HEK293 (cell line): ENCODE measurements around the gene IL3RA.

ENCODE experiments used
- CTCF ChIA-PET: fragments of 350-600 bp; formaldehyde crosslinking; extraction: SDS; loops from one replicate; lab custom pipeline; 2021; ENCODE audit warnings: antibody characterized with exemption; lab: Yijun Ruan, JAX
- POLR2A ChIA-PET: fragments of 300-600 bp; formaldehyde crosslinking; extraction: SDS; loops from one replicate; lab custom pipeline; 2020; ENCODE audit warnings: antibody characterized with exemption, inconsistent platforms; lab: Yijun Ruan, JAX
- H3K27ac ChIP-seq: fragments of 200-500 bp; sonication (Bioruptor generic); 2 replicates; pipeline ENCODE4 v1.5.1; 2014; ENCODE audit warnings: low read depth, low read length, control low read depth, inconsistent platforms; ENCODE audit errors: extremely low read depth
- H3K36me3 ChIP-seq, 2 experiments: fragments of 200-500 bp in 1 of 2; sonication (Bioruptor generic) in 1 of 2; 1 replicate in 1 of 2; 2 replicates in 1 of 2; pipeline ENCODE4 v1.5.1; 2014 to 2017; ENCODE audit warnings: inconsistent platforms in 2 of 2, low read length in 2 of 2; ENCODE audit not compliant: control insufficient read depth in 2 of 2, insufficient read depth in 1 of 2
- H3K4me1 ChIP-seq: fragments of 200-500 bp; sonication (Bioruptor generic); 2 replicates; pipeline ENCODE4 v1.5.1; 2014; ENCODE audit warnings: mild to moderate bottlenecking, low read length, inconsistent platforms; ENCODE audit not compliant: control insufficient read depth, insufficient read depth
- H3K4me3 ChIP-seq: 2 replicates; pipeline ENCODE4 v1.5.1; 2011; ENCODE audit warnings: low read depth, mild to moderate bottlenecking, control low read depth, low read length, moderate library complexity
- H3K9me3 ChIP-seq: fragments of 200-500 bp; sonication (Bioruptor generic); 2 replicates; pipeline ENCODE4 v1.5.1; 2014; ENCODE audit warnings: low read depth, low read length, inconsistent platforms; ENCODE audit not compliant: control insufficient read depth, insufficient read depth
- GLI4 ChIP-seq: fragments of 450-650 bp; formaldehyde crosslinking; IDR thresholded peaks from 2 replicates; pipeline ENCODE4 v1.5.1; 2016; ENCODE audit warnings: missing biosample characterization, missing genetic modification characterization
- GLIS2 ChIP-seq: fragments of 450-650 bp; formaldehyde crosslinking; IDR thresholded peaks from 2 replicates; pipeline ENCODE4 v1.5.1; 2016; ENCODE audit warnings: missing biosample characterization, missing genetic modification characterization
- HOXA7 ChIP-seq: sonication (generic); formaldehyde crosslinking; IDR thresholded peaks from 2 replicates; pipeline ENCODE4 v1.8.1; 2022; ENCODE audit warnings: missing genetic modification reagents, borderline replicate concordance
- KLF7 ChIP-seq: fragments of 450-650 bp; formaldehyde crosslinking; IDR thresholded peaks from 2 replicates; pipeline ENCODE4 v1.5.1; 2016; ENCODE audit warnings: missing biosample characterization, missing genetic modification characterization, borderline replicate concordance
- MYNN ChIP-seq: fragments of 450-650 bp; formaldehyde crosslinking; IDR thresholded peaks from 2 replicates; pipeline ENCODE4 v1.5.1; 2016; ENCODE audit warnings: missing biosample characterization, missing genetic modification characterization, borderline replicate concordance
- PRDM10 ChIP-seq: fragments of 450-650 bp; formaldehyde crosslinking; IDR thresholded peaks from 2 replicates; pipeline ENCODE4 v1.5.1; 2016; ENCODE audit warnings: missing biosample characterization, missing genetic modification characterization
- SALL2 ChIP-seq: fragments of 450-650 bp; formaldehyde crosslinking; IDR thresholded peaks from 2 replicates; pipeline ENCODE4 v1.5.0; 2017; ENCODE audit warnings: missing biosample characterization, mild to moderate bottlenecking, missing genetic modification characterization, borderline replicate concordance
- ZBTB26 ChIP-seq: fragments of 450-650 bp; formaldehyde crosslinking; optimal IDR thresholded peaks from 2 replicates; pipeline ENCODE3; 2016; ENCODE audit warnings: missing biosample characterization, mild to moderate bottlenecking, missing genetic modification characterization
- ZBTB8A ChIP-seq: fragments of 450-650 bp; formaldehyde crosslinking; IDR thresholded peaks from 2 replicates; pipeline ENCODE4 v1.5.1; 2016; ENCODE audit warnings: missing biosample characterization, missing genetic modification characterization
- ZFP41 ChIP-seq: fragments of 450-650 bp; formaldehyde crosslinking; IDR thresholded peaks from 2 replicates; pipeline ENCODE4 v1.5.1; 2016; ENCODE audit warnings: missing biosample characterization, missing genetic modification characterization, borderline replicate concordance
- ZNF10 ChIP-seq: fragments of 450-650 bp; formaldehyde crosslinking; IDR thresholded peaks from 2 replicates; pipeline ENCODE4 v1.5.1; 2017; ENCODE audit warnings: missing biosample characterization, missing genetic modification characterization
- ZNF280D ChIP-seq: fragments of 450-650 bp; formaldehyde crosslinking; IDR thresholded peaks from 2 replicates; pipeline ENCODE4 v1.5.1; 2016; ENCODE audit warnings: missing biosample characterization, missing genetic modification characterization
- ZNF324 ChIP-seq: fragments of 450-650 bp; formaldehyde crosslinking; IDR thresholded peaks from 2 replicates; pipeline ENCODE4 v1.5.1; 2016; ENCODE audit warnings: missing biosample characterization, missing genetic modification characterization
- ZNF350 ChIP-seq: fragments of 450-650 bp; formaldehyde crosslinking; IDR thresholded peaks from 2 replicates; pipeline ENCODE4 v1.5.0; 2017; ENCODE audit warnings: missing biosample characterization, mild to moderate bottlenecking, missing genetic modification characterization
- ZNF473 ChIP-seq: fragments of 450-650 bp; formaldehyde crosslinking; IDR thresholded peaks from 2 replicates; pipeline ENCODE4 v1.5.1; 2017; ENCODE audit warnings: missing biosample characterization, missing genetic modification characterization
- ZNF510 ChIP-seq: fragments of 450-650 bp; formaldehyde crosslinking; IDR thresholded peaks from 2 replicates; pipeline ENCODE4 v1.5.1; 2018; ENCODE audit warnings: mild to moderate bottlenecking, missing genetic modification characterization, missing biosample characterization; ENCODE audit not compliant: insufficient replicate concordance
- ZNF514 ChIP-seq: fragments of 450-650 bp; formaldehyde crosslinking; IDR thresholded peaks from 2 replicates; pipeline ENCODE4 v1.5.1; 2016; ENCODE audit warnings: missing biosample characterization, missing genetic modification characterization
- ZNF629 ChIP-seq: fragments of 450-650 bp; formaldehyde crosslinking; IDR thresholded peaks from 2 replicates; pipeline ENCODE4 v1.5.1; 2017; ENCODE audit warnings: missing biosample characterization, missing genetic modification characterization
- ZNF639 ChIP-seq: fragments of 450-650 bp; formaldehyde crosslinking; IDR thresholded peaks from 2 replicates; pipeline ENCODE4 v1.5.1; 2016; ENCODE audit warnings: missing biosample characterization, missing genetic modification characterization
- ZNF654 ChIP-seq: fragments of 450-650 bp; formaldehyde crosslinking; IDR thresholded peaks from 2 replicates; pipeline ENCODE4 v1.5.1; 2016; ENCODE audit warnings: low read depth, missing biosample characterization, missing genetic modification characterization

IL3RA gene

GRCh38 chrX:1306909-1307625 lies 29.5 kb upstream of the IL3RA start:
- CTCF ChIA-PET: no interaction called here
- H3K4me1 ChIP-seq: no peaks in the 10 kb centered on the region
- H3K27ac ChIP-seq: no peak overlapping the region
- POLR2A ChIA-PET: no interaction called here
- no peak overlapping the region for H3K4me3 ChIP-seq
- H3K36me3 ChIP-seq: no peaks in the 10 kb centered on the region
- no peaks in the 10 kb centered on the region for H3K9me3 ChIP-seq
- TF ChIP-seq ZNF473: no peak
- TF ChIP-seq ZNF10 (tag by site-specific recombination): peak; percentile 100
- TF ChIP-seq ZNF280D (tag by site-specific recombination): peak; percentile 88
- no peak for TF ChIP-seq ZNF639 (tag by site-specific recombination)

- Histone ChIP-seq H3K36me3 (no peaks in the 10 kb centered on the region), H3K4me3 (no peak overlapping the region), H3K27ac (no peak overlapping the region), H3K9me3 (no peaks in the 10 kb centered on the region), H3K4me1 (no peaks in the 10 kb centered on the region)
- CTCF ChIA-PET: no interaction called here
- POLR2A ChIA-PET: no interaction called here
- TF ChIP-seq ZFP41 (tag by site-specific recombination) (no peak), HOXA7 (CRISPR knock-in tag) (no peak), ZNF10 (tag by site-specific recombination) (peak; percentile 92)
Observed at GRCh38 chrX:1307626-1308340, 28.8 kb upstream of the IL3RA start.

GRCh38 chrX:1308476-1308875 lies 28.1 kb upstream of the IL3RA start:
- CTCF ChIA-PET: no interaction called here
- no peaks in the 10 kb centered on the region for H3K36me3 ChIP-seq
- no peak overlapping the region for H3K4me3 ChIP-seq
- TF ChIP-seq GLIS2 (no peak), ZNF324 (tag by site-specific recombination) (no peak), ZNF629 (tag by site-specific recombination) (no peak), ZNF350 (no peak), ZNF510 (tag by site-specific recombination) (no peak), MYNN (tag by site-specific recombination) (no peak), GLI4 (tag by site-specific recombination) (no peak), ZNF654 (tag by site-specific recombination) (no peak), ZBTB8A (tag by site-specific recombination) (no peak), KLF7 (tag by site-specific recombination) (no peak), ZNF473 (no peak), ZNF514 (tag by site-specific recombination) (no peak), ZBTB26 (tag by site-specific recombination) (no peak), SALL2 (no peak), PRDM10 (no peak)
- TF ChIP-seq, all 188 proteins: peak for 0
- no peak overlapping the region for H3K27ac ChIP-seq
- H3K9me3 ChIP-seq: no peaks in the 10 kb centered on the region
- POLR2A ChIA-PET: no interaction called here
- no peaks in the 10 kb centered on the region for H3K4me1 ChIP-seq
